NB4 (cell line): ENCODE data around the gene MAGEL2.

Experiments used
- DNase-seq: peaks from one replicate; pipeline ENCODE4 v3.0.0; 2010; ENCODE audit warnings: low read depth
- H3K4me3 ChIP-seq: one replicate; pipeline ENCODE4 v1.5.1; 2011; ENCODE audit warnings: mild to moderate bottlenecking, low read depth, low read length, moderate library complexity
- MYC ChIP-seq: IDR thresholded peaks from 2 replicates; pipeline ENCODE4 v1.6.1; 2011; ENCODE audit warnings: low read depth, low read length
- POLR2A ChIP-seq: IDR thresholded peaks from 2 replicates; pipeline ENCODE4 v1.6.1; 2011; ENCODE audit warnings: mild to moderate bottlenecking; ENCODE audit not compliant: insufficient read length; ENCODE audit errors: extremely low read depth
- TF ChIP-seq, protein P1 (sequence below): IDR thresholded peaks from 2 replicates; pipeline ENCODE4 v1.6.1; 2011; ENCODE audit warnings: low read depth, low read length
- TF ChIP-seq, protein P2 (sequence below): IDR thresholded peaks from one replicate; pipeline ENCODE4 v1.5.1; 2012; ENCODE audit warnings: low read depth, low read length

MAGEL2 gene

DNA sequence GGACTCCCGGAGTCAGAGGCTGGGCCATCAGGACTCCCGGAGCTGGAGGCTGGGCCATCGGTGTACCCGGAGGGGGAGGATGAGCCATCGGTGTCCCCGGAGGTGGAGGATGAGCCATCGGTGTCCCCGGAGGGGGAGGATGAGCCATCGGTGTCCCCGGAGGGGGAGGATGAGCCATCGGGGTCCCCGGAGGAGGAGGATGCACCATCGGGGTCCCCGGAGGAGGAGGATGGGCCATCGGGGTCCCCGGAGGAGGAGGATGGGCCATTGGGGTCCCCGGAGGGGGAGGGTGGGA lies 719 bp downstream of the MAGEL2 start:
- TF ChIP-seq, protein P1, sequence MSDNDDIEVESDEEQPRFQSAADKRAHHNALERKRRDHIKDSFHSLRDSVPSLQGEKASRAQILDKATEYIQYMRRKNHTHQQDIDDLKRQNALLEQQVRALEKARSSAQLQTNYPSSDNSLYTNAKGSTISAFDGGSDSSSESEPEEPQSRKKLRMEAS = no peak
- TF ChIP-seq, protein P2, sequence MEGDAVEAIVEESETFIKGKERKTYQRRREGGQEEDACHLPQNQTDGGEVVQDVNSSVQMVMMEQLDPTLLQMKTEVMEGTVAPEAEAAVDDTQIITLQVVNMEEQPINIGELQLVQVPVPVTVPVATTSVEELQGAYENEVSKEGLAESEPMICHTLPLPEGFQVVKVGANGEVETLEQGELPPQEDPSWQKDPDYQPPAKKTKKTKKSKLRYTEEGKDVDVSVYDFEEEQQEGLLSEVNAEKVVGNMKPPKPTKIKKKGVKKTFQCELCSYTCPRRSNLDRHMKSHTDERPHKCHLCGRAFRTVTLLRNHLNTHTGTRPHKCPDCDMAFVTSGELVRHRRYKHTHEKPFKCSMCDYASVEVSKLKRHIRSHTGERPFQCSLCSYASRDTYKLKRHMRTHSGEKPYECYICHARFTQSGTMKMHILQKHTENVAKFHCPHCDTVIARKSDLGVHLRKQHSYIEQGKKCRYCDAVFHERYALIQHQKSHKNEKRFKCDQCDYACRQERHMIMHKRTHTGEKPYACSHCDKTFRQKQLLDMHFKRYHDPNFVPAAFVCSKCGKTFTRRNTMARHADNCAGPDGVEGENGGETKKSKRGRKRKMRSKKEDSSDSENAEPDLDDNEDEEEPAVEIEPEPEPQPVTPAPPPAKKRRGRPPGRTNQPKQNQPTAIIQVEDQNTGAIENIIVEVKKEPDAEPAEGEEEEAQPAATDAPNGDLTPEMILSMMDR = no peak
- TF ChIP-seq MYC = no peak
- TF ChIP-seq POLR2A = no peak
- no peak for DNase-seq
- H3K4me3 ChIP-seq = no peak overlapping the region

DNA sequence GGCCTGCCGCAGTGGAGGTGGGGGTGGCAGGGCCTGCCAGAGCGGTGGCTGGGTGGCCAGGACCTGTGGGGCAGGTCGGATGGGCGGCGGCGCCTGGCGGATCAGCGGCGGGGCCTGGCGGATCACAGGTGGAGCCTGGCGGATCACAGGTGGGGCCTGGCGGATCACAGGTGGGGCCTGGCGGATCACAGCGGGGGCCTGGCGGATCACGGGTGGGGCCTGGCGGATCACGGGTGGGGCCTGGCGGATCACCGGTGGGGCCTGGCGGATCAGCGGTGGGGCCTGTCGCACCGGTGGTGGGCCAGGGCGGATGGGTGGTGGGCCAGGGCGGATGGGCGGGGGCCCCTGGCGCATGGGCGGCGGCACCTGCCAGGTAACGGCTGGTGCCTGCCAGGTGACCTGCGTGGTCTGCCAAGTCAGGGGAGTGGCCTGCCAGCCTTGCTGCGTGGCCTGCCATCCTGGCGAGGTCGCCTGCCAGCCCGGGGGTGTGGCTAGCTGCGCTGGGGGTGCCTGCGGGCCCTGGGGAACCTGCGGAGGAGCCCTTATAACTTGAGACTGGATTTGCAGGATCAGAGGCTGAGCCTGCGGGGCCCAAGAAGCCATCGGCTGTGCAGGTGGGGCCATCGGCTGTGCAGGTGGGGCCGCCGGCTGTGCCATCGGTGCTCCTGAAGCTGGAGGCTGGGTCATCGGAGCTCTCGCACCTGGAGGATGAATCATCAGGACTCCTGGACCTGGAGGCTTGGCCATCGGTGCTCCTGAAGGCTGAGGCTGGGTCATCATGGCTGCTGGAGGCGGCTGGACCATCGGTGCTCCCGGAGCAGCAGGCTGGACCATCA lies 1.3 kb downstream of the MAGEL2 start:
- TF ChIP-seq, protein P1 = no peak
- TF ChIP-seq, protein P2 = no peak
- TF ChIP-seq POLR2A (no peak), MYC (no peak)
- DNase-seq = no peak

DNA sequence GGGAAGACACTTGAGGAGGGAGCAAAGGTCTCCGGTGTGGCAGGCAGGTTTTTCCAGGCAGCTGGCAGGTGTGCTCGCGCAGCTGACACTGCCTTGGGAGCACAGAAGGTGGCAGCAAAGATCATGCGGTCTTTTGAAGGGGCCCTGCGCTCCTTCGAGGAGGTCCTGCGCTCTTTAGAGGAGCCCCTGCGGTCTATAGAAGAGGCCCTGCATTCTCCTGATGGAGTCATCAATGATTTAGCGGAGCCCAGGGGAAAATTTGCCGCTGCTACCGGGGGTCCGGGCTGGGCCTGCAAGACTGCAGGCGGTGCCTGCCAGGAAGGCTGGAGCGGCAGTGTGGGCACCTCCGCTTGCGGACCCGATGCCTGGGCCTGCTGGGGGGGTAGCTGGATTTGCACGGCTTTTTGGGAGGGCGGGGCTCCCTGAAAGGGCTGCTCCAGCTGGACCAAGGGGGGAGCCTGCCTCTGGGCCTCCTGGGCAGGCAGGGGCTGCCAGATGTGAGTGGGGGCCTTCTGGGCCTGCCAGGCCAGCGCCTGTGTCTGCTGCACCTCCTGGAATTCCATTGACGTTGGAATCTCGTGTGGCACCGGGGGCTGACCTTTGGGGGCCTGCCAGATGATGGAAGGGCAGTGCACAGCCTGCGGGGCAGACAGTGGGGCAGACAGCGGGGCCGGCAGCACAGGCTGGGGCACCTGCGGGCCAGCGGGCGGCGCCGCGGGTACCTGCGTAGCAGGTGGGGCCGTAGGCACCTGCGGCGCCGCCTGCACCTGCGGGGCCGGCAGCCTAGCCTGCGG lies 2.1 kb downstream of the MAGEL2 start:
- no peak overlapping the region for H3K4me3 ChIP-seq
- TF ChIP-seq, protein P1 = no peak
- TF ChIP-seq, protein P2 = peak; percentile 9
- no peak for DNase-seq

More for the DNA sequence above, 1.3 kb downstream of the MAGEL2 start:
- no peak overlapping the region for H3K4me3 ChIP-seq

DNA sequence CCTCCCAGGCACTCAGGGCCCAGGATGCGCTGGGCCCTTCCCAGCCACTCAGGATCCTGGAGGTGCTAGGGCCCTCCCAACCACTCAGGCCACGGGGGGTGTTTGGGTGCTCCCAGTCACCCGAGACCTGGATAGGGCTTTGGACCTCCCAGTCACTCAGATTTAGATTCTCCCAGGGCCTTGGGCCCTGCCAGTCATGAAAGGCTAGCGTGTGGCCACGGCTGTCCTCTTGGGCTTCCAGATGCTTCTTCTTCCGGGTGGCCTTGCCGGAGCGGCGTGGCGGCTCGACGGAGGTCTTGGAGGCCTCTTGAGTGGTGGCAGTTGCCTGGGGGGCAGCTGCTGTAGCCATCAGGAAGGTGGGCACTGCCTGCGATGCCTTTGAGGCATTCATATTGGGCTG lies 2.8 kb downstream of the MAGEL2 start:
- no peak for DNase-seq
- no peak overlapping the region for H3K4me3 ChIP-seq
- no peak for TF ChIP-seq POLR2A
- no peak for TF ChIP-seq MYC
- TF ChIP-seq, protein P1 = no peak
- TF ChIP-seq, protein P2 = no peak

DNA sequence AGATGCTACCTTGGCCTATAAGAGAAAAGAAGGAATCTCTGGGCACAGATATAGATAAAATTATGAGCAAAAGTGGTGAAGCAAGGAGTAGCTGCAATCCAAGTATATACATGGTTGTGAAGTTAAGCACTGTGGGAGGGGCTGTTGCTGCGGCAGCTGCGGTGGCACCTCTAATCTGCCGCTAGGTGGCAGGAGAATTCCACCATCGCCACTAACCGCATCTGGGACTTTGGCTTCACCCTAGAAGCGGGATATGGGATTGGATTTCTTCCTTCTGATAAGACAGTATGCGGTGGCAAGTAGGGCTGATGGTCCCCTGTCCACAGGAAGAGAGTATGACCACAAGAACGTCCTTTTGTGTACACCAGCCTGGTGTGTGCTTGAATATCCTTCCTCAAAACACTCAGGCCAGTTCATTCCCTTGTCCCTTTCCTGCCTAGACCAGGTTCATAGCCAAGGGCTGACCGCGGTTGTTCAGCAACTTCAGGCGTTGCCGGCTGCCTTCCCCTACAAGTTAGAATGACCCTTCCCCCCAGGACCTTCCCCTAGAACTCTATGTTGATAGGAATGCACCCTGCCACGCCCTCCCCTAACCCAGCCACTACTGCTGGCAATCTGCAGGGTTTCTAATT lies 5.1 kb downstream of the MAGEL2 start:
- DNase-seq = peak; percentile 65
- H3K4me3 ChIP-seq = no peak overlapping the region
- no peak for TF ChIP-seq MYC
- TF ChIP-seq, protein P1 = no peak
- TF ChIP-seq, protein P2 = peak; percentile 88
